Neuronal stem cell (in vitro differentiated cells): Measurements from ENCODE around the gene CD300LF.

Experiments
- DNase-seq: peaks from one replicate; pipeline ENCODE4 v3.0.0-alpha.2; 2013; ENCODE audit warnings: low spot score
- H2AFZ ChIP-seq: one replicate; pipeline ENCODE4 v1.6.1; 2013; ENCODE audit warnings: mild to moderate bottlenecking, low read length, inconsistent platforms
- H2AK5ac ChIP-seq: 2 replicates; pipeline ENCODE4 v1.6.1; 2013; ENCODE audit warnings: low read depth, mild to moderate bottlenecking, inconsistent platforms, low read length, moderate library complexity, mixed read lengths
- H2BK120ac ChIP-seq: 2 replicates; pipeline ENCODE4 v1.6.1; 2013; ENCODE audit warnings: low read depth, mild to moderate bottlenecking, inconsistent platforms, low read length, moderate library complexity, mixed read lengths
- H2BK12ac ChIP-seq: one replicate; pipeline ENCODE4 v1.6.1; 2013; ENCODE audit warnings: low read length, inconsistent platforms
- H2BK15ac ChIP-seq: 2 replicates; pipeline ENCODE4 v1.6.1; 2013; ENCODE audit warnings: mild to moderate bottlenecking, low read length, inconsistent platforms, mixed read lengths
- H2BK5ac ChIP-seq: one replicate; pipeline ENCODE4 v1.6.1; 2013; ENCODE audit warnings: inconsistent platforms, mild to moderate bottlenecking, low read length, moderate library complexity
- H3K14ac ChIP-seq: one replicate; pipeline ENCODE4 v1.6.1; 2013; ENCODE audit warnings: low read length, inconsistent platforms
- H3K18ac ChIP-seq: 2 replicates; pipeline ENCODE4 v1.6.1; 2013; ENCODE audit warnings: low read length, inconsistent platforms
- H3K23ac ChIP-seq: 2 replicates; pipeline ENCODE4 v1.6.1; 2013; ENCODE audit warnings: low read depth, mild to moderate bottlenecking, mixed read lengths, low read length, inconsistent platforms; ENCODE audit not compliant: poor library complexity
- H3K27ac ChIP-seq: replicated peaks from 3 replicates; pipeline ENCODE4 v1.5.1; 2013; ENCODE audit warnings: low read length, inconsistent platforms
- H3K27me3 ChIP-seq, 3 experiments: 2 replicates each; pipeline ENCODE4 v1.6.1; 2013; ENCODE audit warnings: low read length in 3 of 3, mild to moderate bottlenecking in 2 of 3, inconsistent platforms in 1 of 3, low read depth in 1 of 3, mixed read lengths in 1 of 3, moderate library complexity in 1 of 3; ENCODE audit not compliant: control insufficient read depth in 3 of 3, insufficient read depth in 3 of 3
- H3K36me3 ChIP-seq, 2 donors: replicated peaks in 1 of 2; 2 replicates each; pipeline ENCODE4 v1.6.1; 2013; ENCODE audit warnings: low read length in 2 of 2; ENCODE audit not compliant: control insufficient read depth in 2 of 2, insufficient read depth in 2 of 2
- H3K4ac ChIP-seq: 2 replicates; pipeline ENCODE4 v1.6.1; 2013; ENCODE audit warnings: inconsistent platforms, mild to moderate bottlenecking, low read length, moderate library complexity
- H3K4me1 ChIP-seq, 2 donors: 1 replicate in 1 of 2; 2 replicates in 1 of 2; pipeline ENCODE4 v1.6.1; 2013; ENCODE audit warnings: low read length in 2 of 2, low read depth in 1 of 2; ENCODE audit not compliant: control insufficient read depth in 2 of 2, insufficient read depth in 1 of 2
- H3K4me2 ChIP-seq: one replicate; pipeline ENCODE4 v1.6.1; 2013; ENCODE audit warnings: mild to moderate bottlenecking, low read length, inconsistent platforms; ENCODE audit not compliant: insufficient read depth, poor library complexity, severe bottlenecking
- H3K4me3 ChIP-seq, 2 donors: 2 replicates each; pipeline ENCODE4 v1.5.1; 2013; ENCODE audit warnings: low read length in 2 of 2, mild to moderate bottlenecking in 2 of 2, inconsistent platforms in 1 of 2, moderate library complexity in 1 of 2
- H3K79me1 ChIP-seq: one replicate; pipeline ENCODE4 v1.6.1; 2013; ENCODE audit warnings: low read depth, mild to moderate bottlenecking, inconsistent platforms, low read length, moderate library complexity
- H3K9ac ChIP-seq: one replicate; pipeline ENCODE4 v1.6.1; 2013; ENCODE audit warnings: mild to moderate bottlenecking, low read depth, low read length, inconsistent platforms; ENCODE audit not compliant: poor library complexity
- H3K9me3 ChIP-seq, 2 donors: replicated peaks in 1 of 2; 2 replicates each; pipeline versions ENCODE3 to v1.6.1; 2013; ENCODE audit warnings: low read length in 2 of 2, mild to moderate bottlenecking in 2 of 2, inconsistent platforms in 1 of 2, low read depth in 1 of 2, mixed read lengths in 1 of 2, moderate library complexity in 1 of 2; ENCODE audit not compliant: control insufficient read depth in 2 of 2, insufficient read depth in 1 of 2
- H4K8ac ChIP-seq: one replicate; pipeline ENCODE4 v1.6.1; 2013; ENCODE audit warnings: low read depth, mild to moderate bottlenecking, inconsistent platforms, low read length, moderate library complexity
- H4K91ac ChIP-seq: one replicate; pipeline ENCODE4 v1.6.1; 2013; ENCODE audit warnings: low read length, low read depth, mild to moderate bottlenecking, inconsistent platforms; ENCODE audit not compliant: poor library complexity
- WGBS, 2 donors: extraction: QIAGEN DNeasy Blood & Tissue Kit; methylation state at CpG; one replicate each; pipeline ENCODE4 v1.1.7; 2013; ENCODE audit warnings: missing lambda C conversion rate in 2 of 2, mixed read lengths in 1 of 2; ENCODE audit not compliant: insufficient read length in 2 of 2, insufficient replicate concordance in 1 of 2; ENCODE audit errors: extremely low coverage in 2 of 2; 5-methylcytosine and 5-hydroxymethylcytosine counted together

The CD300LF gene

DNA sequence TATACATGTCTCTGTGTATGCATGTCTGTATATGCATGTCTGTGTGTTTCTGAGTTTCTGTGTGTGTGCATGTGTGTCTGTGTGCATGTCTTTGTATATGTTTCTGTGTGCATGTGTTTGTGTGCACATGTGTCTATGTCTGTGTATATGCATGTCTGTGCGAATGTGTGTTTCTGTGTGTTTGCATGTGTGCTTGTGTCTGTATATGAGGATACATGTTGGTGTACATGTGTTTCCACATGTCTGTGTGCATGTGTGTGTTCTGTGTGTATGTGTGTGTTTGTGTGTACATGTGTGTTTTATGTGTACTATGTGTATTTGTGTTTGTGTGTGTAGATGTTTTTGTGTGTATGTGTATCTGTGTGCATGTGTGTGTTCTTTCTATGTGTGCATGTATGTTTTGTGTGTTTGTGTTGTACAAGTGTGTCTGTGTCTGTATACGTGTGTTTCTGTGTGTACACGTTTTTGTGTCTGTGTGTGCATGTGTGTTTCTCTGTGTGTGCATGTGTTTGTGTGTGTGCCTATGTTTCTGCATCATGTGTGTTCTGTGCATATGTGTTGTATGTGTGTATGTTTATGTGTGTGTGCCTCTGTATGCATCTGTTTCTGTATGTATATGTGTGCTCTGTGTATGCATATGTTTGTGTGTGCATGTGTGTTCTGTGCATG is 15.4 kb upstream of the CD300LF start:
- no peak overlapping the region for H2BK15ac ChIP-seq
- no peak for DNase-seq
- no peak overlapping the region for H3K14ac ChIP-seq
- no peak overlapping the region for H4K91ac ChIP-seq
- no peak overlapping the region for H3K23ac ChIP-seq
- H3K4me3 ChIP-seq: peak overlapping the region in 1 of 2 donors; percentile 5
- H2AFZ ChIP-seq: no peak overlapping the region
- peak overlapping the region; percentile 1 for H3K4ac ChIP-seq
- no peak overlapping the region for H3K4me2 ChIP-seq
- H3K36me3 ChIP-seq: no peaks in the 10 kb centered on the region
- H3K27me3 ChIP-seq: no peaks in the 10 kb centered on the region
- no peaks in the 10 kb centered on the region for H3K4me1 ChIP-seq
- no peak overlapping the region for H2BK5ac ChIP-seq
- peak overlapping the region; percentile 71 for H3K9ac ChIP-seq
- H3K27ac ChIP-seq: no peak overlapping the region
- no peak overlapping the region for H2BK12ac ChIP-seq
- no peak overlapping the region for H3K18ac ChIP-seq
- peaks cover 0 to 8% of the 10 kb centered on the region in 2 donors for H3K9me3 ChIP-seq
- peaks cover 6% of the 10 kb centered on the region for H3K79me1 ChIP-seq
- H2AK5ac ChIP-seq: no peak overlapping the region
- no peak overlapping the region for H2BK120ac ChIP-seq
- no CpG with 5 or more reads among the region's 3 CpGs for WGBS, 2 donors
- no peak overlapping the region for H4K8ac ChIP-seq

GRCh38 chr17:74725111-74725510 is 12.4 kb upstream of the CD300LF start:
- no peak overlapping the region for H2BK15ac ChIP-seq
- H3K9ac ChIP-seq: no peak overlapping the region
- H4K8ac ChIP-seq: no peak overlapping the region
- no peak overlapping the region for H4K91ac ChIP-seq
- peaks cover 4% of the 10 kb centered on the region for H3K79me1 ChIP-seq
- no peak overlapping the region for H2AFZ ChIP-seq
- no peaks in the 10 kb centered on the region for H3K27me3 ChIP-seq
- no peak overlapping the region for H3K4me2 ChIP-seq
- no peak overlapping the region for H3K18ac ChIP-seq
- H2AK5ac ChIP-seq: no peak overlapping the region
- no peak overlapping the region for H2BK5ac ChIP-seq
- no peak for DNase-seq
- H3K23ac ChIP-seq: no peak overlapping the region
- H3K36me3 ChIP-seq: no peaks in the 10 kb centered on the region
- no peaks in the 10 kb centered on the region for H3K4me1 ChIP-seq
- no peak overlapping the region for H3K4ac ChIP-seq
- H2BK120ac ChIP-seq: no peak overlapping the region
- H3K14ac ChIP-seq: no peak overlapping the region
- no peak overlapping the region for H3K4me3 ChIP-seq
- peaks cover 0 to 8% of the 10 kb centered on the region in 2 donors for H3K9me3 ChIP-seq
- H3K27ac ChIP-seq: no peak overlapping the region
- no CpG with 5 or more reads among the region's 3 CpGs for WGBS, 2 donors
- no peak overlapping the region for H2BK12ac ChIP-seq

DNA sequence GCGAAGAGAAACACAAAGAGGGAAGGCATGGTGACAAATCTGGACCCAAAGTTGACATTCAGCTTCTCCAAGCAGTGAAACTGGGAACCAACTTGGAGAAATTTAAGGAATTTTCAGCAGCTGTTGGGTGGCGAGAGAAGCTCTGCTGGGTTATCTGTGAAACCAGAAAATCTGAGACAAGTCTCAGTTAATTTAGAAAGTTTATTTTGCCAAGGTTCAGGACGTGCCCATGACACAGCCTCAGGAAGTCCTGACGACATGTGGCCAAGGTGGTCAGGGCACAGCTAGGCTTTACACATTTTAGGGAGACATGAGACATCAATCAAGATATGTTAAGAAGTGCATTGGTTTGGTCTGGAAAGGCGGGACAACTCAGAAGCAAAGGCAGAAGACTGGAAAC is 11.2 kb upstream of the CD300LF start:
- Histone ChIP-seq H4K8ac (no peak overlapping the region), H2AFZ (no peak overlapping the region), H3K23ac (no peak overlapping the region), H3K27ac (no peak overlapping the region), H2BK15ac (no peak overlapping the region), H3K4ac (no peak overlapping the region), H3K9me3 (peaks cover 0 to 8% of the 10 kb centered on the region in 2 donors), H3K9ac (no peak overlapping the region), H3K4me3 (no peak overlapping the region), H3K18ac (no peak overlapping the region), H3K79me1 (peaks cover 4% of the 10 kb centered on the region), H3K4me2 (no peak overlapping the region), H3K36me3 (no peaks in the 10 kb centered on the region), H2BK5ac (no peak overlapping the region), H4K91ac (no peak overlapping the region), H3K14ac (no peak overlapping the region), H2BK120ac (no peak overlapping the region), H3K27me3 (peaks cover 0 to 2% (median 0%) of the 10 kb centered on the region in 3 experiments), H3K4me1 (no peaks in the 10 kb centered on the region), H2AK5ac (no peak overlapping the region), H2BK12ac (no peak overlapping the region)
- no CpG with 5 or more reads among the region's 5 CpGs for WGBS, 2 donors
- no peak for DNase-seq

DNA sequence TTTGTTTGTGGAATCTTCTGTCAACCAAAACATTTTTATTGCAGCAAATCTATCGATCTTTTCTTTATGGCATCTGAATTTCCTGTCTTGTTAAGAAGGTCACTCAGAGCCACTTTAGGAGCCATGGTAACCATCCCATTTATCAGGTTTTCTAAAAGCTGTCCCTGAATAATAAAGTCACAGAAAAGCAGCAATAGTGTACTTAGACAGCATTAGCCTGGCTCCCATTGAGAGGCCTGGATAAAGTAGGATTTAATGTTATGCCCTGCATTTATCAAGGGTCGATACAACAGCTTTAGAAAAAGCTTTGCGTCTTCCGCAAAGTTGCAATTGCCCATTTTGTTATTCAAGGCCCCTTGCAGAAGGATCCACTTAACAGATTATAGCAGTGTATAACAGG is 10.1 kb upstream of the CD300LF start:
- Histone ChIP-seq H2BK5ac (no peak overlapping the region), H3K18ac (no peak overlapping the region), H3K27ac (no peak overlapping the region), H3K79me1 (no peaks in the 10 kb centered on the region), H2BK12ac (no peak overlapping the region), H2AFZ (no peak overlapping the region), H3K14ac (no peak overlapping the region), H2BK120ac (no peak overlapping the region), H3K4me2 (no peak overlapping the region), H3K9me3 (peaks cover 0 to under 1% of the 10 kb centered on the region in 2 donors), H3K4me1 (no peaks in the 10 kb centered on the region), H3K4me3 (no peak overlapping the region), H4K8ac (no peak overlapping the region), H4K91ac (no peak overlapping the region), H3K23ac (no peak overlapping the region), H3K27me3 (peaks cover 0 to 13% (median 0%) of the 10 kb centered on the region in 3 experiments), H2BK15ac (no peak overlapping the region), H2AK5ac (no peak overlapping the region), H3K9ac (no peak overlapping the region), H3K4ac (no peak overlapping the region), H3K36me3 (no peaks in the 10 kb centered on the region)
- no CpG with 5 or more reads among the region's 4 CpGs for WGBS, 2 donors
- DNase-seq: no peak
